Measurements from ENCODE around the gene FAM117A.
"Not testable (repeated sequence)": the region's sequence is repeated elsewhere in the genome, so short reads cannot be mapped to it uniquely, and the experiment has no call there.

FAM117A gene

GRCh38 chr17:49673679-49674078 is 90.3 kb downstream of the FAM117A start:
- not testable (repeated sequence) for H3K27ac Mint-ChIP-seq (ENCODE audit: low read depth); H3K27me3 Mint-ChIP-seq; ATAC-seq (replicated peaks; ENCODE audit: extremely low read depth, poor library complexity, severe bottlenecking); DNase-seq (ENCODE audit: low spot score in 2 of 2); H3K9me3 Mint-ChIP-seq; H3K4me3 Mint-ChIP-seq
- H3K36me3 Mint-ChIP-seq (ENCODE audit: insufficient read depth) = peaks cover 37% of the 10 kb centered on the region
- H3K4me1 Mint-ChIP-seq = peaks cover 53% of the 10 kb centered on the region

DNA sequence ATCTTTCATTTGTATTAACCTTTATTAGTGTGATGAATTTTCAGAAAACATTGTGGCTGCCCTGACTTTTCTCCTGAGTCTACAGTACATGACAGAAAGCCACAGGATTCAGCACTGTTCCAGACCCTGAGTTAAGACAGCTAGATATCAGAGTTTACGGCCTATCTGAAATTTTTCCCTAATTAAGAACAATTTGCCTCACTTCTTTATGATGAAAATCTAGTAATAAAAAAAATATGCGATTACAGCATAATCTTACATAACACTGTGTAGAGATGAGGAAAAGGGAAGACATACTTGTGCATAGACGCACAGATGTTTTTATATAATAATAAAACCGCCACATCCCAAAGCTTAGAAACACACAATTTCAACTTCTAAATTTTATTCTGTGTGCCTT is 93.3 kb downstream of the FAM117A start:
- DNase-seq (ENCODE audit: low spot score in 2 of 2) = no peak
- no peaks in the 10 kb centered on the region for H3K9me3 Mint-ChIP-seq
- H3K27ac Mint-ChIP-seq (ENCODE audit: low read depth) = no peak overlapping the region
- H3K36me3 Mint-ChIP-seq (ENCODE audit: insufficient read depth) = peaks cover 24% of the 10 kb centered on the region
- H3K27me3 Mint-ChIP-seq = no peaks in the 10 kb centered on the region
- no peak overlapping the region for H3K4me3 Mint-ChIP-seq
- ATAC-seq (replicated peaks; ENCODE audit: extremely low read depth, poor library complexity, severe bottlenecking) = no peak
- H3K4me1 Mint-ChIP-seq = peaks cover 26% of the 10 kb centered on the region

- peaks cover 22% of the 10 kb centered on the region for H3K4me1 Mint-ChIP-seq
- H3K9me3 Mint-ChIP-seq = no peaks in the 10 kb centered on the region
- ATAC-seq (replicated peaks; ENCODE audit: extremely low read depth, poor library complexity, severe bottlenecking) = no peak
- DNase-seq (ENCODE audit: low spot score in 2 of 2) = no peak
- no peak overlapping the region for H3K4me3 Mint-ChIP-seq
- no peaks in the 10 kb centered on the region for H3K27me3 Mint-ChIP-seq
- peaks cover 18% of the 10 kb centered on the region for H3K36me3 Mint-ChIP-seq (ENCODE audit: insufficient read depth)
- H3K27ac Mint-ChIP-seq (ENCODE audit: low read depth) = no peak overlapping the region
Measured at GRCh38 chr17:49670002-49670401, 93.9 kb downstream of the FAM117A start.

- no peaks in the 10 kb centered on the region for H3K27me3 Mint-ChIP-seq
- peaks cover 12% of the 10 kb centered on the region for H3K36me3 Mint-ChIP-seq (ENCODE audit: insufficient read depth)
- no peaks in the 10 kb centered on the region for H3K9me3 Mint-ChIP-seq
- no peak overlapping the region for H3K4me3 Mint-ChIP-seq
- H3K4me1 Mint-ChIP-seq = peaks cover 21% of the 10 kb centered on the region
- DNase-seq (ENCODE audit: low spot score in 2 of 2) (no peak), ATAC-seq (replicated peaks; ENCODE audit: extremely low read depth, poor library complexity, severe bottlenecking) (no peak)
- H3K27ac Mint-ChIP-seq (ENCODE audit: low read depth) = no peak overlapping the region
Measured at GRCh38 chr17:49667854-49668253, 96.1 kb downstream of the FAM117A start.

- Mint-ChIP-seq H3K36me3 (ENCODE audit: insufficient read depth) (peaks cover 12% of the 10 kb centered on the region), H3K9me3 (no peaks in the 10 kb centered on the region), H3K27me3 (no peaks in the 10 kb centered on the region), H3K27ac (ENCODE audit: low read depth) (no peak overlapping the region), H3K4me1 (peaks cover 27% of the 10 kb centered on the region), H3K4me3 (no peak overlapping the region)
- ATAC-seq (replicated peaks; ENCODE audit: extremely low read depth, poor library complexity, severe bottlenecking) (no peak), DNase-seq (ENCODE audit: low spot score in 2 of 2) (no peak)
Measured at GRCh38 chr17:49664706-49665211, 99.2 kb downstream of the FAM117A start.

Measured in central memory CD8-positive, alpha-beta T cell (primary cell).